ENCODE measurements around the gene SSBP1.

Gene SSBP1

GRCh38 chr7:141785706-141786552 is 47.8 kb downstream of the SSBP1 start:
- DNase-seq, result peak; percentile 6

DNA sequence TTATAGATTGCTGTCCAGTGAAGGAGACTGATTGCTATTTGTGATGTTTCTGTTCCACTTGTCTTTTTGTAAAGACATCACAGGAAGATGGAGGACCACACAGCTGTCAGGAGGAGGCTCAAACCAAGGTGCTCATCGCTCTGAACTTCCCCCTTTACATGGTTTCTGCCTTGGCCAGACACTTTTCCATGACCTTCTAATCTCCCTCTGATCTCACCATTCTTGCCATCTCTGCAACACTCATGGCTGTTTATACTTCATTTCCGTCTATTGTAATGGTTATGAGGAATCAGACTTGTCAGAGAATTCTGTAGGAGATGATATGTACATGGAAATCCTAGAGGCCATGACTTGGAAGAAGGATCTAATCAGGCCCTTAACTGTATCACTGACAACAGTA is 50.1 kb downstream of the SSBP1 start:
- no peak for DNase-seq

DNA sequence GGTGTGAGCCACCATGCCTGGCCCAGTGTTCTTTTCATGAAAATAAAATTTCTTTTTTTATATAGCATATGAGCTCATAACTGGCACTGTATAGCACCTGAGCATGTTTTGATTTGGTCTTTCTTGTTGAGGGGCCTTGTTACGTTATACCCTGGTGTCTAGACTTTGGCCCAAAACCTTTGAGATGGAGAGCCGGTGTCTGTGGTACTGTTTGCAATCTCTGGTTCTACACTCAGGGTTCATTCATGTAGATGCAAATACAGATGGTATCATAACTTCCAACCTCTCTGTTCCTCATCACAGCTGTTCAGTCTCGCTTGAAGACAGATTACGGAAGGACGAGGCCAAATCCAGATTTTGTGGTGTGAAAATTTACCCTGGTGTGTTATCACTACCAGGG is 51.8 kb downstream of the SSBP1 start, which contains the start of gene TAS2R5:
Gene TAS2R5, plus strand, starts transcription at position 301 of the 400 bp plus-strand sequence. CDS start 145 bp downstream, outside the sequence.
- no peak for DNase-seq

DNA sequence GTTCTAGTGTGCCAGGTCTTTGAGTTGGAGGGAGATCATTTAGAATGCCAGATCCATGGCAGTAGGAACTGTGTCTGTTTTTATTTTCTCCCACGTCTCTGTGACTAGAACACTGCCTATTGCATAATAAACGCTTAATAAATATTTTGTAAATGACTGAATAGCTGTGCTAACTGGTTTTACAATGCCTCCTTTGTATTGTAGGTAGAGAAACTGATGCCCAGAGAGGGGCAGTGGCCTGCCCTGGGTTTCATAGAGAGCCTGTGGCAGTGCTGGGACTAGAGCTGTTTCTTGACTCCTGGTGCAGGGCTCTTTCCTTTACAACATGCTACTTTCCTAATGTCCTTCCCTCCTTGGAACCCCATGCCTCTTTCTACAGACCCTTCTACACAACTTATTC is 54.4 kb downstream of the SSBP1 start:
- DNase-seq, result no peak

All from stimulated activated CD4-positive, alpha-beta T cell treated with anti-CD3 and anti-CD28 coated beads, Interleukin-1b, Interleukin-23, amount 100 ng/mL, for 48 hours (primary cell).